DOHH2 (cell line): ENCODE data around the gene ABAT.

Experiments
- EZH2phosphoT487 ChIP-seq: fragments of 200-600 bp; sonication (generic); IDR thresholded peaks from 2 replicates; pipeline ENCODE4 v1.6.1; 2017; ENCODE audit warnings: borderline replicate concordance, mild to moderate bottlenecking, antibody characterized with exemption, low read length, moderate library complexity, mixed read lengths
- TF ChIP-seq, protein P1 (sequence below): fragments of 200-600 bp; sonication (generic); IDR thresholded peaks from one replicate; pipeline ENCODE4 v1.5.1; 2014; ENCODE audit warnings: antibody characterized with exemption, mild to moderate bottlenecking, low read depth, low read length; ENCODE audit not compliant: poor library complexity, severe bottlenecking

DNA sequence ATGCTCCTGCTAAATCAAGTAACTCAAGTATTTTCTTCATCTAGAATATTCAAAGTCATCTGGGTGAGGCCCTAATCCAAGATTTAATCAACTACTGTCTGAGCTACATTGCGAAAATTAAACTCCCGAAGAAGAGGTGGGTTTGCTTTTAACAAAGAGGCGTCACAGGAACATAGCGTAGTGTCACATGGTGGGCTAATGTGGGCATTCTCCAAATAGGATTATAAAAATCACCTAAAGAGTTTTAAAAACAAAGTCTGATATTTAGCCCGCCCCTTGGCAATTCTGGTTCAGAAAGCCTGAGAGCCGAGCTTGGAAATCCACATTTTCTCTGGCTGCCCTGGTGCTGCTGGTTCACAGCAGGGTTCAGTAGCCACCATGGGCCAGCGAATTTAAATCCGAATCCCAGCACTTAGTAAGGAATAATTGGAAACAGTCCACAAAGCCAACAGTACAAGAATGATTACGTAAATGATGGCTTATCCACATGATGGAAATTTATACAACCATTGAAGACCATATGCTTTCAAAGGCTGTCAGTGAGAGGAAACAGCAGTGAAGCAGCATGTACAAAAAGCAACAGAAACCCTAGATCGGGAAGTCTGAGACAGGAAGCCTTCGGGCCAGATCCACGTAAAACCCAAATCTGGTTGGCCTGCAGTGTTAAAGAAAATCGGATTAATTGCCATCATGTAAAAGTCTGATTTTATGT is 132.0 kb downstream of the ABAT start:
- TF ChIP-seq, protein P1, sequence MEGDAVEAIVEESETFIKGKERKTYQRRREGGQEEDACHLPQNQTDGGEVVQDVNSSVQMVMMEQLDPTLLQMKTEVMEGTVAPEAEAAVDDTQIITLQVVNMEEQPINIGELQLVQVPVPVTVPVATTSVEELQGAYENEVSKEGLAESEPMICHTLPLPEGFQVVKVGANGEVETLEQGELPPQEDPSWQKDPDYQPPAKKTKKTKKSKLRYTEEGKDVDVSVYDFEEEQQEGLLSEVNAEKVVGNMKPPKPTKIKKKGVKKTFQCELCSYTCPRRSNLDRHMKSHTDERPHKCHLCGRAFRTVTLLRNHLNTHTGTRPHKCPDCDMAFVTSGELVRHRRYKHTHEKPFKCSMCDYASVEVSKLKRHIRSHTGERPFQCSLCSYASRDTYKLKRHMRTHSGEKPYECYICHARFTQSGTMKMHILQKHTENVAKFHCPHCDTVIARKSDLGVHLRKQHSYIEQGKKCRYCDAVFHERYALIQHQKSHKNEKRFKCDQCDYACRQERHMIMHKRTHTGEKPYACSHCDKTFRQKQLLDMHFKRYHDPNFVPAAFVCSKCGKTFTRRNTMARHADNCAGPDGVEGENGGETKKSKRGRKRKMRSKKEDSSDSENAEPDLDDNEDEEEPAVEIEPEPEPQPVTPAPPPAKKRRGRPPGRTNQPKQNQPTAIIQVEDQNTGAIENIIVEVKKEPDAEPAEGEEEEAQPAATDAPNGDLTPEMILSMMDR: no peak
- TF ChIP-seq EZH2phosphoT487: no peak
